PC-9 (cell line): ENCODE measurements around the gene PDE1C. TPM values are rescaled to one million over a fixed set of nuclear protein-coding genes. Genes with fewer than 3 reads are reported as not detected.

Source experiments
- BruUV-seq: library from RNA; stranded (reverse); fragments of 400-500 nt; replicated peaks from 2 replicates; lab custom pipeline; 2021; lab: Mats Ljungman, UMichigan
- CTCF ChIA-PET: fragments of 300-600 bp; sonication (Branson Sonifier 250); formaldehyde crosslinking; loops from one replicate; lab custom pipeline; 2022; ENCODE audit warnings: antibody characterized with exemption; lab: Charles Lee
- POLR2A ChIA-PET: fragments of 300-600 bp; sonication (Branson Sonifier 250); formaldehyde crosslinking; loops from one replicate; lab custom pipeline; 2022; ENCODE audit warnings: antibody characterized with exemption; ENCODE audit not compliant: unreplicated experiment; lab: Charles Lee
- DNase-seq, 2 experiments: peaks; one replicate each; pipeline versions ENCODE4 v3.0.0 to v3.0.0-alpha.2; 2015 to 2022; ENCODE audit warnings: mixed read lengths in 1 of 2
- H2AFZ ChIP-seq: fragments of 200-600 bp; sonication (generic); 2 replicates; pipeline ENCODE4 v1.8.1; 2017; ENCODE audit warnings: antibody characterized with exemption
- H3F3A ChIP-seq: fragments of 200-600 bp; sonication (generic); 2 replicates; pipeline ENCODE4 v1.8.1; 2017; ENCODE audit warnings: antibody characterized with exemption, mild to moderate bottlenecking, low read depth; ENCODE audit not compliant: insufficient read depth
- H3K27ac ChIP-seq: fragments of 200-600 bp; sonication (generic); 2 replicates; pipeline ENCODE4 v1.6.1; 2016; ENCODE audit warnings: mixed run types
- H3K27me3 ChIP-seq: fragments of 200-600 bp; sonication (generic); 2 replicates; pipeline ENCODE4 v1.6.1; 2016; ENCODE audit warnings: low read depth, mixed run types; ENCODE audit not compliant: insufficient read depth
- H3K36me3 ChIP-seq: fragments of 200-600 bp; sonication (generic); 2 replicates; pipeline ENCODE4 v1.6.1; 2016; ENCODE audit warnings: low read depth, mixed run types
- H3K4me1 ChIP-seq: fragments of 200-600 bp; sonication (generic); replicated peaks from 2 replicates; pipeline ENCODE4 v1.6.1; 2016; ENCODE audit warnings: mixed run types; ENCODE audit not compliant: insufficient read depth
- H3K4me2 ChIP-seq: fragments of 200-600 bp; sonication (generic); 2 replicates; pipeline ENCODE4 v1.6.1; 2017; ENCODE audit warnings: mixed run types
- H3K4me3 ChIP-seq: fragments of 200-600 bp; sonication (generic); 2 replicates; pipeline ENCODE4 v1.6.1; 2016; ENCODE audit warnings: mixed run types
- H3K79me2 ChIP-seq: fragments of 200-600 bp; sonication (generic); 2 replicates; pipeline ENCODE4 v1.6.1; 2017; ENCODE audit warnings: low read depth, mixed run types
- H3K9me2 ChIP-seq: fragments of 200-600 bp; sonication (generic); 2 replicates; pipeline ENCODE4 v1.8.1; 2017; ENCODE audit warnings: mild to moderate bottlenecking; ENCODE audit not compliant: insufficient read depth
- H3K9me3 ChIP-seq: fragments of 200-600 bp; sonication (generic); 2 replicates; pipeline ENCODE4 v1.8.1; 2016; ENCODE audit warnings: low read depth; ENCODE audit not compliant: insufficient read depth
- H4K20me1 ChIP-seq: fragments of 200-600 bp; sonication (generic); 2 replicates; pipeline ENCODE4 v1.8.1; 2017; ENCODE audit not compliant: insufficient read depth
- CTCF ChIP-seq: fragments of 200-600 bp; sonication (generic); conservative IDR thresholded peaks from 2 replicates; pipeline ENCODE4 v1.6.1; 2017; ENCODE audit warnings: mixed run types, antibody characterized with exemption, mild to moderate bottlenecking, moderate library complexity
- EZH2 ChIP-seq: fragments of 200-600 bp; sonication (generic); IDR thresholded peaks from 2 replicates; pipeline ENCODE4 v1.8.0; 2017; ENCODE audit warnings: antibody characterized with exemption, low read depth
- intact Hi-C: fragments of 100-400 bp; cut with micrococcal nuclease; formaldehyde crosslinking; loops from one replicate; pipeline ENCODE4 v1.10.0; 2022; ENCODE audit not compliant: unreplicated experiment
- total RNA-seq: library from RNA; stranded (reverse); gene quantifications from 2 replicates; pipeline ENCODE4 v1.2.3, GENCODE V29; 2021

PDE1C gene
- total RNA-seq, 1 experiment from 2014 or later, result 1.7 TPM

- BruUV-seq, result no TSS peak
- H3K36me3 ChIP-seq, result no peaks in the 10 kb centered on the region
- no peaks in the 10 kb centered on the region for H4K20me1 ChIP-seq
- ChIA-PET CTCF (no interaction called here), POLR2A (no interaction called here)
- no peaks in the 10 kb centered on the region for H3K9me2 ChIP-seq
- TF ChIP-seq CTCF (no peak), EZH2 (no peak)
- no peaks in the 10 kb centered on the region for H3K4me1 ChIP-seq
- H2AFZ ChIP-seq, result no peak overlapping the region
- no peak overlapping the region for H3K4me2 ChIP-seq
- intact Hi-C loops, result no loop called here
- DNase-seq, result no peak
- H3K27me3 ChIP-seq, result no peaks in the 10 kb centered on the region
- H3K27ac ChIP-seq, result no peak overlapping the region
- H3K9me3 ChIP-seq, result no peaks in the 10 kb centered on the region
- no peaks in the 10 kb centered on the region for H3K79me2 ChIP-seq
- no peaks in the 10 kb centered on the region for H3F3A ChIP-seq
- H3K4me3 ChIP-seq, result no peak overlapping the region
Measured at GRCh38 chr7:31950091-31950755, 120.0 kb downstream of the PDE1C start.

GRCh38 chr7:31948029-31948428 is 122.2 kb downstream of the PDE1C start:
- no peak overlapping the region for H3K4me3 ChIP-seq
- H3K79me2 ChIP-seq, result no peaks in the 10 kb centered on the region
- H3K9me2 ChIP-seq, result no peaks in the 10 kb centered on the region
- no peak overlapping the region for H3K4me2 ChIP-seq
- H3K36me3 ChIP-seq, result no peaks in the 10 kb centered on the region
- no peaks in the 10 kb centered on the region for H3K9me3 ChIP-seq
- TF ChIP-seq EZH2 (no peak), CTCF (no peak)
- no peaks in the 10 kb centered on the region for H3K27me3 ChIP-seq
- no peaks in the 10 kb centered on the region for H4K20me1 ChIP-seq
- no TSS peak for BruUV-seq
- POLR2A ChIA-PET, result no interaction called here
- no peak overlapping the region for H3K27ac ChIP-seq
- H2AFZ ChIP-seq, result no peak overlapping the region
- peak in 1 of 2 experiments; percentile 32 for DNase-seq
- CTCF ChIA-PET, result no interaction called here
- H3F3A ChIP-seq, result no peaks in the 10 kb centered on the region
- H3K4me1 ChIP-seq, result no peaks in the 10 kb centered on the region
- intact Hi-C loops, result no loop called here

GRCh38 chr7:31940167-31940566 is 130.0 kb downstream of the PDE1C start:
- ChIA-PET CTCF (no interaction called here), POLR2A (no interaction called here)
- Histone ChIP-seq H3K9me3 (no peaks in the 10 kb centered on the region), H3K36me3 (no peaks in the 10 kb centered on the region), H3F3A (no peaks in the 10 kb centered on the region), H3K4me1 (no peaks in the 10 kb centered on the region), H3K27ac (no peak overlapping the region), H2AFZ (no peak overlapping the region), H3K9me2 (no peaks in the 10 kb centered on the region), H4K20me1 (no peaks in the 10 kb centered on the region), H3K4me2 (no peak overlapping the region), H3K79me2 (no peaks in the 10 kb centered on the region), H3K27me3 (no peaks in the 10 kb centered on the region), H3K4me3 (no peak overlapping the region)
- intact Hi-C loops, result no loop called here
- peak in 1 of 2 experiments; percentile 29 for DNase-seq
- TF ChIP-seq CTCF (no peak), EZH2 (no peak)
- no TSS peak for BruUV-seq
